ENCODE results near the gene GAL3ST3. TPM values are rescaled to one million over a fixed set of nuclear protein-coding genes. Genes with fewer than 3 reads are reported as not detected.

GAL3ST3 gene
- total and polyA plus RNA-seq, 2 of the 8 experiments (the other 6 are each of a cell fraction or from before 2014, with no cell fraction given) = 21.1 to 21.4 TPM

- peaks cover 14 to 34% (median 24%) of the 10 kb centered on the region in 4 experiments for H3K36me3 ChIP-seq (ENCODE audit: control insufficient read depth in 2 of 4, insufficient read depth in 4 of 4, low read length in 3 of 4)
- no peak overlapping the region for H3K56ac ChIP-seq (replicated peaks; ENCODE audit: insufficient read length, low read depth, low read length)
- no peak overlapping the region for H2BK20ac ChIP-seq (ENCODE audit: low read length)
- peak overlapping the region; percentile 82 for H3K27ac ChIP-seq (ENCODE audit: low read depth, low read length)
- H2BK15ac ChIP-seq (ENCODE audit: low read length) = no peak overlapping the region
- ChIA-PET POLR2A (ENCODE audit: partially characterized antibody) (interaction anchor here (0.7 to 13.4 kb wide), 12 partner anchors 9 to 193 kb away, joined by 3 to 150 read pairs (median 4); partner anchors contain the start of genes FIBP, MUS81 and PACS1), CTCF (ENCODE audit: partially characterized antibody) (interaction anchor here (0.6 to 12.0 kb wide), 10 partner anchors 8 to 399 kb away, joined by 3 to 144 read pairs (median 4); partner anchors contain the start of gene MUS81)
- H3K18ac ChIP-seq (ENCODE audit: extremely low read depth, low read length) = 0 out of 2 replicates have a peak overlapping the region, but pooled peaks have one; percentile 78
- peak overlapping the region; percentile 72; the same call in 1 of the 2 replicates for H2BK5ac ChIP-seq (ENCODE audit: low read depth, low read length)
- no peaks in the 10 kb centered on the region for H3K9me3 ChIP-seq (ENCODE audit: insufficient read depth in 2 of 2, low read depth in 1 of 2, low read length in 1 of 2)
- H2BK120ac ChIP-seq (replicated peaks; ENCODE audit: low read depth, low read length) = no peak overlapping the region
- DNase-seq (ENCODE audit: low read depth in 1 of 2, low spot score in 2 of 2) (no peak), FAIRE-seq (no peak)
- no peak overlapping the region for H4K5ac ChIP-seq (ENCODE audit: insufficient read length, low read depth, low read length)
- no peak overlapping the region for H4K91ac ChIP-seq (replicated peaks; ENCODE audit: insufficient read length, low read length)
- no peak for TF ChIP-seq FOSL1 (IDR thresholded peaks at IDR 0.05; ENCODE audit: insufficient read depth, low read depth, low read length)
- TF ChIP-seq BACH1 (IDR thresholded peaks at IDR 0.05; ENCODE audit: low read length) = no peak
- peak; percentile 0; the same call in 1 of the 2 replicates for TF ChIP-seq PHF8 (conservative IDR thresholded peaks at IDR 0.05; ENCODE audit: low read depth, low read length)
- TF ChIP-seq CREB1 (IDR thresholded peaks at IDR 0.05) = no peak
- TF ChIP-seq E2F6 (IDR thresholded peaks at IDR 0.05) = no peak
- H2AFZ ChIP-seq (ENCODE audit: low read length) = peak overlapping the region; percentile 86; the same call in 1 of the 2 replicates
- H3K23me2 ChIP-seq (ENCODE audit: low read depth, low read length) = peaks cover 14% of the 10 kb centered on the region; the same call in 1 of the 2 replicates
- no peaks in the 10 kb centered on the region for H3K27me3 ChIP-seq (replicated peaks in 1 of 4; ENCODE audit: control insufficient read depth in 3 of 4, extremely low read depth in 1 of 4, insufficient read depth in 3 of 4, low read length in 3 of 4)
- 5% methylated on average over 17 of the region's 17 CpGs; no CpG with 5 or more reads in 1 of the 2 experiments for WGBS, 2 experiments (ENCODE audit: extremely low coverage in 1 of 2, insufficient coverage in 1 of 2, insufficient read length in 1 of 2, insufficient replicate concordance in 2 of 2, low coverage in 1 of 2, low lambda C conversion rate in 2 of 2, missing lambda C conversion rate in 1 of 2)
- no peak overlapping the region for H3K14ac ChIP-seq (ENCODE audit: insufficient read length)
- peaks cover 15% of the 10 kb centered on the region for H3K79me1 ChIP-seq (ENCODE audit: low read depth, low read length)
- no peak overlapping the region for H3K23ac ChIP-seq (ENCODE audit: insufficient read length)
- peaks cover 10 to 27% of the 10 kb centered on the region in 2 experiments for H3K79me2 ChIP-seq (ENCODE audit: control insufficient read depth in 1 of 2, insufficient read depth in 2 of 2, low read length in 2 of 2)
- peak overlapping the region; percentile 97 to 99 (median 98) for H3K4me3 ChIP-seq (ENCODE audit: extremely low read depth in 1 of 4, insufficient read depth in 2 of 4, low read depth in 3 of 4, low read length in 4 of 4)
- no peak overlapping the region for H2BK12ac ChIP-seq (ENCODE audit: low read depth, low read length)
- H3K4me1 ChIP-seq (replicated peaks in 1 of 4; ENCODE audit: control insufficient read depth in 3 of 4, insufficient read depth in 4 of 4, low read length in 3 of 4) = peaks cover 0 to 24% (median 19%) of the 10 kb centered on the region in 4 experiments; a peak in 6 of 7 replicates
- H3K9ac ChIP-seq (replicated peaks in 1 of 4; ENCODE audit: extremely low read depth in 1 of 4, low read depth in 3 of 4, low read length in 3 of 4) = peak overlapping the region; percentile 70 to 93 (median 90)
- H3K4me2 ChIP-seq (ENCODE audit: insufficient read depth in 1 of 2, low read depth in 2 of 2, low read length in 2 of 2) = peak overlapping the region; percentile 94 to 99
- H4K20me1 ChIP-seq (replicated peaks in 1 of 2; ENCODE audit: control insufficient read depth in 1 of 2, insufficient read depth in 2 of 2, low read length in 2 of 2) = peaks cover 0 to 5% of the 10 kb centered on the region in 2 experiments
- peak overlapping the region; percentile 33 for H2AK5ac ChIP-seq (ENCODE audit: low read depth, low read length)
- H4K8ac ChIP-seq (ENCODE audit: extremely low read depth, insufficient read depth, low read length) = peak overlapping the region; percentile 98; the same call in 1 of the 2 replicates
- peak overlapping the region; percentile 87 for H3K4ac ChIP-seq (replicated peaks; ENCODE audit: insufficient read length, low read depth, low read length)
These were observed 3.7 kb upstream of the GAL3ST3 start for GRCh38 chr11:66052664-66052982.

Measured in H1 (cell line).